Measurements from ENCODE around the gene LTBP4. TPM values are rescaled to one million over a fixed set of nuclear protein-coding genes. Genes with fewer than 3 reads are reported as not detected.
"Not testable (repeated sequence)": the region's sequence is repeated elsewhere in the genome, so short reads cannot be mapped to it uniquely, and the experiment has no call there.

LTBP4 gene
- total and polyA plus RNA-seq, 12 donors = 15.3 to 272 (median 121) TPM

GRCh38 chr19:40646743-40647254 lies 45.6 kb downstream of the LTBP4 start:
- intact Hi-C loops (cut with DNase I) = no loop called here
- H3K27me3 ChIP-seq = no peaks in the 10 kb centered on the region
- peak overlapping the region in 1 of 4 donors; percentile 25 for H3K4me3 ChIP-seq
- no peak for DNase-seq
- H3K36me3 ChIP-seq (replicated peaks in 1 of 2) = no peaks in the 10 kb centered on the region
- no peaks in the 10 kb centered on the region for H3K9me3 ChIP-seq (replicated peaks in 1 of 3)
- H3K27ac ChIP-seq = peak overlapping the region in 2 of 5 donors; percentile 71 to 87
- WGBS, 4 donors = 55 to 69% (median 67%) methylated on average over 5 of the region's 5 CpGs
- H3K4me1 ChIP-seq (replicated peaks in 1 of 2) = peaks cover 0 to 22% of the 10 kb centered on the region in 2 donors
- TF ChIP-seq POLR2A (IDR thresholded peaks at IDR 0.05) = no peak

GRCh38 chr19:40649903-40650675 lies 48.9 kb downstream of the LTBP4 start:
- WGBS, 4 donors = 85 to 93% (median 89%) methylated on average over 9 of the region's 9 CpGs
- H3K27me3 ChIP-seq; intact Hi-C loops (cut with DNase I); H3K4me3 ChIP-seq; H3K36me3 ChIP-seq (replicated peaks in 1 of 2); H3K9me3 ChIP-seq (replicated peaks in 1 of 3); DNase-seq: not testable (repeated sequence)
- peaks cover 0 to 22% of the 10 kb centered on the region in 2 donors for H3K4me1 ChIP-seq (replicated peaks in 1 of 2)
- H3K27ac ChIP-seq = peak overlapping the region in 2 of 5 donors; percentile 11 to 14

GRCh38 chr19:40650749-40651305 lies 49.7 kb downstream of the LTBP4 start:
- no peak overlapping the region for H3K4me3 ChIP-seq
- peak in 1 of 7 donors; percentile 48 for DNase-seq
- TF ChIP-seq CTCF (IDR thresholded peaks at IDR 0.05) (no peak), POLR2A (IDR thresholded peaks at IDR 0.05) (no peak)
- intact Hi-C loops (cut with DNase I) = no loop called here
- no peaks in the 10 kb centered on the region for H3K9me3 ChIP-seq (replicated peaks in 1 of 3)
- peaks cover 0 to 16% of the 10 kb centered on the region in 2 donors for H3K4me1 ChIP-seq (replicated peaks in 1 of 2)
- 86 to 92% (median 90%) methylated on average over 8 of the region's 8 CpGs for WGBS, 4 donors
- H3K36me3 ChIP-seq (replicated peaks in 1 of 2) = no peaks in the 10 kb centered on the region
- H3K27me3 ChIP-seq = no peaks in the 10 kb centered on the region
- H3K27ac ChIP-seq = peak overlapping the region in 2 of 5 donors; percentile 11 to 15

- H3K9me3 ChIP-seq (replicated peaks in 1 of 3); H3K4me1 ChIP-seq (replicated peaks in 1 of 2); H3K36me3 ChIP-seq (replicated peaks in 1 of 2); DNase-seq; H3K27ac ChIP-seq; intact Hi-C loops (cut with DNase I); H3K4me3 ChIP-seq; H3K27me3 ChIP-seq: not testable (repeated sequence)
- WGBS, 4 donors = 71 to 85% (median 81%) methylated on average over 11 of the region's 11 CpGs
Measured at GRCh38 chr19:40652303-40652702, 51.1 kb downstream of the LTBP4 start.

- DNase-seq; H3K4me3 ChIP-seq; H3K27me3 ChIP-seq; intact Hi-C loops (cut with DNase I); H3K9me3 ChIP-seq (replicated peaks in 1 of 3); H3K4me1 ChIP-seq (replicated peaks in 1 of 2); H3K36me3 ChIP-seq (replicated peaks in 1 of 2); H3K27ac ChIP-seq: not testable (repeated sequence)
- 69 to 87% (median 77%) methylated on average over 7 of the region's 7 CpGs for WGBS, 4 donors
Measured at GRCh38 chr19:40655684-40656083, 54.5 kb downstream of the LTBP4 start.

- Histone ChIP-seq H3K4me1 (replicated peaks in 1 of 2) (no peaks in the 10 kb centered on the region), H3K27me3 (no peaks in the 10 kb centered on the region), H3K27ac (no peak overlapping the region), H3K36me3 (replicated peaks in 1 of 2) (no peaks in the 10 kb centered on the region), H3K4me3 (no peak overlapping the region), H3K9me3 (replicated peaks in 1 of 3) (no peaks in the 10 kb centered on the region)
- TF ChIP-seq POLR2A (IDR thresholded peaks at IDR 0.05) (no peak), CTCF (IDR thresholded peaks at IDR 0.05) (no peak)
- no peak for DNase-seq
- intact Hi-C loops (cut with DNase I) = no loop called here
- WGBS, 4 donors = 88 to 94% (median 91%) methylated on average over 8 of the region's 8 CpGs
Measured at GRCh38 chr19:40658031-40658430, 56.9 kb downstream of the LTBP4 start.
